Keratinocyte (primary cell): ENCODE measurements around the gene EGR4.

Experiments
- EZH2 ChIP-seq: IDR thresholded peaks from one replicate; pipeline ENCODE4 v1.6.1; 2012; ENCODE audit warnings: inconsistent platforms, mild to moderate bottlenecking, low read length, moderate library complexity
- TF ChIP-seq, protein P1 (sequence below), 3 experiments: IDR thresholded peaks in 1 of 3; conservative IDR thresholded peaks in 1 of 3; optimal IDR thresholded peaks in 1 of 3; 2 replicates in 2 of 3; 3 replicates in 1 of 3; pipeline versions ENCODE3 to v1.5.1; 2011; ENCODE audit warnings: low read length in 3 of 3, mild to moderate bottlenecking in 3 of 3, moderate library complexity in 2 of 3, control low read depth in 1 of 3, inconsistent platforms in 1 of 3; ENCODE audit not compliant: insufficient read depth in 2 of 3; ENCODE audit errors: extremely low read depth in 1 of 3

DNA sequence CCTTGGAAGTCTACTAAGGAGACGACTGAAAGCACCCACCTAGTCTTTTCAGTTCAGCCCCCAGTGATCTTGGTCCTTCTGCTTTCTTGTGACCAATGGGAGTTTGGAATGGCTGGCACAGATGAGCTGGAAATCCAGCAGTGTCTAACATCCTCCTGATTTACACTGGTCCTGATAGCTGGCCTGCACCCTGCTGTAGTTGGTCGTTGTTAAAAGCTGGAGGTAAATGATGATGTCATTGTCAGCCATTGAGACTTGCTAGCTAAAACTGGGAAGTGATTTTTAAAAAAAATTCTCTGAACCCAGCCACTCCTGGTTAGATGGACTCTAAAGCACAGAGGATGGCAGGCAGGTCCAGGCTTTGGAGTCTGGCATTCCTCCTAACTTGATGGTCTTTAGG, 39.9 kb downstream of the EGR4 start:
- TF ChIP-seq, protein P1, sequence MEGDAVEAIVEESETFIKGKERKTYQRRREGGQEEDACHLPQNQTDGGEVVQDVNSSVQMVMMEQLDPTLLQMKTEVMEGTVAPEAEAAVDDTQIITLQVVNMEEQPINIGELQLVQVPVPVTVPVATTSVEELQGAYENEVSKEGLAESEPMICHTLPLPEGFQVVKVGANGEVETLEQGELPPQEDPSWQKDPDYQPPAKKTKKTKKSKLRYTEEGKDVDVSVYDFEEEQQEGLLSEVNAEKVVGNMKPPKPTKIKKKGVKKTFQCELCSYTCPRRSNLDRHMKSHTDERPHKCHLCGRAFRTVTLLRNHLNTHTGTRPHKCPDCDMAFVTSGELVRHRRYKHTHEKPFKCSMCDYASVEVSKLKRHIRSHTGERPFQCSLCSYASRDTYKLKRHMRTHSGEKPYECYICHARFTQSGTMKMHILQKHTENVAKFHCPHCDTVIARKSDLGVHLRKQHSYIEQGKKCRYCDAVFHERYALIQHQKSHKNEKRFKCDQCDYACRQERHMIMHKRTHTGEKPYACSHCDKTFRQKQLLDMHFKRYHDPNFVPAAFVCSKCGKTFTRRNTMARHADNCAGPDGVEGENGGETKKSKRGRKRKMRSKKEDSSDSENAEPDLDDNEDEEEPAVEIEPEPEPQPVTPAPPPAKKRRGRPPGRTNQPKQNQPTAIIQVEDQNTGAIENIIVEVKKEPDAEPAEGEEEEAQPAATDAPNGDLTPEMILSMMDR (optimal IDR thresholded peaks at IDR 0.05 in 1 of 3, IDR thresholded peaks at IDR 0.05 in 1 of 3, conservative IDR thresholded peaks at IDR 0.05 in 1 of 3; ENCODE audit: extremely low read depth in 1 of 3, insufficient read depth in 2 of 3, low read length in 3 of 3), result no peak
- TF ChIP-seq EZH2, result no peak
